Right lobe of liver (tissue), 6 donors: ENCODE results near the gene RNF208. TPM values are rescaled to one million over a fixed set of nuclear protein-coding genes. Genes with fewer than 3 reads are reported as not detected.

Experiments used
- ATAC-seq, 4 donors: fragments of 200-7000 bp; cut with Tn5 transposase; one replicate each; pipeline ENCODE4 v1.9.1; 2020; ENCODE audit warnings: mild to moderate bottlenecking in 4 of 4, moderate library complexity in 4 of 4
- DNase-seq, 3 donors: peaks; one replicate each; pipeline ENCODE4 v3.0.0-alpha.2; 2020
- H3K27ac ChIP-seq, 3 donors: fragments of 200-600 bp; one replicate each; pipeline ENCODE4 v1.8.0; 2022
- H3K27me3 ChIP-seq, 2 donors: fragments of 200-600 bp; one replicate each; pipeline ENCODE4 v1.8.0; 2022
- H3K36me3 ChIP-seq, 4 donors: fragments of 200-600 bp; sonication (generic) in 1 of 4; one replicate each; pipeline versions ENCODE4 v1.5.1 to v1.8.0; 2017 to 2022; ENCODE audit warnings: control low read depth in 1 of 4
- H3K4me1 ChIP-seq, 4 donors: fragments of 200-600 bp; sonication (generic) in 1 of 4; one replicate each; pipeline versions ENCODE4 v1.5.1 to v1.8.0; 2017 to 2022; ENCODE audit warnings: control low read depth in 1 of 4
- H3K4me3 ChIP-seq, 3 donors: fragments of 200-600 bp; one replicate each; pipeline ENCODE4 v1.8.0; 2022
- H3K9me3 ChIP-seq, 4 donors: fragments of 200-600 bp; sonication (generic) in 1 of 4; one replicate each; pipeline versions ENCODE4 v1.5.1 to v1.8.0; 2017 to 2022; ENCODE audit warnings: control low read depth in 1 of 4
- CTCF ChIP-seq, 4 donors: fragments of 200-600 bp in 3 of 4; fragments of 450-650 bp in 1 of 4; IDR thresholded peaks; one replicate each; pipeline versions ENCODE4 v1.5.1 to v1.8.0; 2016 to 2022; ENCODE audit warnings: antibody characterized with exemption in 4 of 4, mild to moderate bottlenecking in 2 of 4
- POLR2A ChIP-seq: fragments of 450-650 bp; IDR thresholded peaks from one replicate; pipeline ENCODE4 v1.6.1; 2017; ENCODE audit warnings: antibody characterized with exemption, mild to moderate bottlenecking
- WGBS: methylation state at CpG from one replicate; pipeline ENCODE4 v1.1.6; 2018; ENCODE audit warnings: low coverage, low lambda C conversion rate; ENCODE audit not compliant: insufficient coverage; ENCODE audit errors: missing lambda C conversion rate; 5-methylcytosine and 5-hydroxymethylcytosine counted together
- intact Hi-C, 2 donors: fragments of 100-400 bp; cut with DNase I; formaldehyde crosslinking; loops; one replicate each; pipeline versions ENCODE4 v1.11.2 to v1.14.1; 2022
- total RNA-seq, 6 experiments: library from RNA; depleted of rRNA in 2 of 6; stranded (reverse); fragments of >200 nt in 2 of 6; fragmentation: NEBNext Ultra II Directional in 3 of 6; extraction: Animal tissue kit (Norgen Biotek cat#: 25700) in 3 of 6; gene quantifications; one replicate each; pipeline versions ENCODE4 v1.1.0 to v1.2.4, GENCODE V29; 2016 to 2023
- donor health status: DM: no; HTN: yes; CAD: no.
- donor health status: DM: no; HTN: no; CAD: no.
- donor health status: DM: no; HTN: no; CAD: no.
- donor health status: DM: no; HTN: yes; CAD: no.
- donor health status: DM: no; HTN: yes; CAD: no.

Gene RNF208
- total RNA-seq, 6 experiments from 2014 or later = 3.5 to 12.2 (median 4.5) TPM

GRCh38 chr9:137234055-137234697 is 12.1 kb upstream of the RNF208 start:
- no peak for DNase-seq
- H3K4me1 ChIP-seq = peaks cover 0 to 6% (median 0%) of the 10 kb centered on the region in 4 donors
- H3K9me3 ChIP-seq = no peaks in the 10 kb centered on the region
- H3K36me3 ChIP-seq = no peaks in the 10 kb centered on the region
- no peaks in the 10 kb centered on the region for H3K27me3 ChIP-seq
- ATAC-seq = no peak
- no peak overlapping the region for H3K27ac ChIP-seq
- no peak overlapping the region for H3K4me3 ChIP-seq
- intact Hi-C loops = loop anchor here (5.0 to 10.0 kb wide), 4 partner anchors 49 to 117 kb away; partner anchors contain the start of genes ANAPC2 (in 1 of the 2) and SSNA1 (in 1 of the 2)
- WGBS = 10% methylated on average over 2 of the region's 40 CpGs
- TF ChIP-seq CTCF (IDR thresholded peaks at IDR 0.05) (no peak), POLR2A (no peak)

GRCh38 chr9:137233143-137233980 is 11.3 kb upstream of the RNF208 start:
- no peak for TF ChIP-seq CTCF (IDR thresholded peaks at IDR 0.05)
- no peak for TF ChIP-seq POLR2A
- Histone ChIP-seq H3K4me1 (peaks cover 0 to 6% (median 0%) of the 10 kb centered on the region in 4 donors), H3K9me3 (no peaks in the 10 kb centered on the region), H3K27me3 (no peaks in the 10 kb centered on the region), H3K4me3 (no peak overlapping the region), H3K27ac (no peak overlapping the region), H3K36me3 (no peaks in the 10 kb centered on the region)
- ATAC-seq = no peak
- intact Hi-C loops = loop anchor here (5.0 to 10.0 kb wide), 4 partner anchors 49 to 116 kb away; partner anchors contain the start of genes ANAPC2 (in 1 of the 2) and SSNA1 (in 1 of the 2)
- WGBS = 31% methylated on average over 3 of the region's 40 CpGs
- no peak for DNase-seq

- ATAC-seq = no peak
Observed at GRCh38 chr9:137232510-137232909, 10.5 kb upstream of the RNF208 start.

More at GRCh38 chr9:137232510-137232909, 10.5 kb upstream of the RNF208 start:
- no peak overlapping the region for H3K4me3 ChIP-seq
- intact Hi-C loops = loop anchor here (5.0 to 10.0 kb wide), 4 partner anchors 48 to 115 kb away; partner anchors contain the start of genes ANAPC2 (in 1 of the 2) and SSNA1 (in 1 of the 2)
- peaks cover 0 to 6% (median 0%) of the 10 kb centered on the region in 4 donors for H3K4me1 ChIP-seq
- no peak overlapping the region for H3K27ac ChIP-seq
- TF ChIP-seq POLR2A (no peak), CTCF (IDR thresholded peaks at IDR 0.05) (no peak)
- no peaks in the 10 kb centered on the region for H3K27me3 ChIP-seq
- WGBS = no CpG with 5 or more reads among the region's 24 CpGs
- no peak for DNase-seq
- H3K36me3 ChIP-seq = no peaks in the 10 kb centered on the region
- H3K9me3 ChIP-seq = no peaks in the 10 kb centered on the region
